ENCODE results near the gene CSTF1. TPM values are rescaled to one million over a fixed set of nuclear protein-coding genes. Genes with fewer than 3 reads are reported as not detected.

Gene CSTF1
- total and polyA plus RNA-seq, 2 of the 8 experiments (the other 6 are each of a cell fraction or from before 2014, with no cell fraction given): 59.4 to 83.5 TPM

- FAIRE-seq (no peak), DNase-seq (ENCODE audit: low read depth in 1 of 2, low spot score in 2 of 2) (no peak)
- Histone ChIP-seq H2BK20ac (ENCODE audit: low read length) (no peak overlapping the region), H3K23me2 (ENCODE audit: low read depth, low read length) (no peaks in the 10 kb centered on the region), H3K14ac (ENCODE audit: insufficient read length) (no peak overlapping the region), H3K56ac (replicated peaks; ENCODE audit: insufficient read length, low read depth, low read length) (no peak overlapping the region), H3K4me2 (ENCODE audit: insufficient read depth in 1 of 2, low read depth in 2 of 2, low read length in 2 of 2) (no peak overlapping the region), H3K79me2 (ENCODE audit: control insufficient read depth in 1 of 2, insufficient read depth in 2 of 2, low read length in 2 of 2) (no peaks in the 10 kb centered on the region), H3K4ac (replicated peaks; ENCODE audit: insufficient read length, low read depth, low read length) (no peak overlapping the region), H3K27me3 (replicated peaks in 1 of 4; ENCODE audit: control insufficient read depth in 3 of 4, extremely low read depth in 1 of 4, insufficient read depth in 3 of 4, low read length in 3 of 4) (peaks cover 0 to 1% (median 0%) of the 10 kb centered on the region in 4 experiments; a peak in 2 of 7 replicates), H3K4me1 (replicated peaks in 1 of 4; ENCODE audit: control insufficient read depth in 3 of 4, insufficient read depth in 4 of 4, low read length in 3 of 4) (no peaks in the 10 kb centered on the region), H3K9ac (replicated peaks in 1 of 4; ENCODE audit: extremely low read depth in 1 of 4, low read depth in 3 of 4, low read length in 3 of 4) (no peak overlapping the region), H4K8ac (ENCODE audit: extremely low read depth, insufficient read depth, low read length) (no peak overlapping the region), H3K4me3 (ENCODE audit: extremely low read depth in 1 of 4, insufficient read depth in 2 of 4, low read depth in 3 of 4, low read length in 4 of 4) (no peak overlapping the region), H3K79me1 (ENCODE audit: low read depth, low read length) (no peaks in the 10 kb centered on the region), H2AK5ac (ENCODE audit: low read depth, low read length) (no peak overlapping the region), H3K23ac (ENCODE audit: insufficient read length) (no peak overlapping the region), H2BK120ac (replicated peaks; ENCODE audit: low read depth, low read length) (no peak overlapping the region), H2BK15ac (ENCODE audit: low read length) (no peak overlapping the region), H2BK12ac (ENCODE audit: low read depth, low read length) (no peak overlapping the region), H3K18ac (ENCODE audit: extremely low read depth, low read length) (no peak overlapping the region), H3K27ac (ENCODE audit: low read depth, low read length) (no peak overlapping the region), H3K9me3 (ENCODE audit: insufficient read depth in 2 of 2, low read depth in 1 of 2, low read length in 1 of 2) (no peaks in the 10 kb centered on the region), H3K36me3 (ENCODE audit: control insufficient read depth in 2 of 4, insufficient read depth in 4 of 4, low read length in 3 of 4) (no peaks in the 10 kb centered on the region), H2BK5ac (ENCODE audit: low read depth, low read length) (no peak overlapping the region), H4K91ac (replicated peaks; ENCODE audit: insufficient read length, low read length) (no peak overlapping the region), H2AFZ (ENCODE audit: low read length) (no peak overlapping the region), H4K5ac (ENCODE audit: insufficient read length, low read depth, low read length) (no peak overlapping the region), H4K20me1 (replicated peaks in 1 of 2; ENCODE audit: control insufficient read depth in 1 of 2, insufficient read depth in 2 of 2, low read length in 2 of 2) (peaks cover 0 to 1% of the 10 kb centered on the region in 2 experiments)
- TF ChIP-seq EP300 (IDR thresholded peaks at IDR 0.05; ENCODE audit: borderline replicate concordance in 1 of 2, low read depth in 2 of 2, low read length in 2 of 2): no peak
- no peak for TF ChIP-seq ASH2L (IDR thresholded peaks at IDR 0.05; ENCODE audit: low read length)
- no peak for TF ChIP-seq KDM1A (IDR thresholded peaks at IDR 0.05; ENCODE audit: borderline replicate concordance, low read length)
- TF ChIP-seq CREB1 (IDR thresholded peaks at IDR 0.05): no peak
- no peak for TF ChIP-seq SP1 (IDR thresholded peaks at IDR 0.05; ENCODE audit: low read depth, low read length)
- no peak for TF ChIP-seq USF2 (IDR thresholded peaks at IDR 0.05; ENCODE audit: low read length)
- no peak for TF ChIP-seq NANOG (IDR thresholded peaks at IDR 0.05; ENCODE audit: insufficient read depth, low read depth, low read length, poor library complexity, severe bottlenecking)
- no peak for TF ChIP-seq HDAC6 (IDR thresholded peaks at IDR 0.05; ENCODE audit: low read depth, low read length)
- 89% methylated on average over 7 of the region's 8 CpGs; no CpG with 5 or more reads in 1 of the 2 experiments for WGBS, 2 experiments (ENCODE audit: extremely low coverage in 1 of 2, insufficient coverage in 1 of 2, insufficient read length in 1 of 2, insufficient replicate concordance in 2 of 2, low coverage in 1 of 2, low lambda C conversion rate in 2 of 2, missing lambda C conversion rate in 1 of 2)
- CTCF ChIA-PET (ENCODE audit: partially characterized antibody): interaction anchor here (0.6 to 2.0 kb wide), 4 partner anchors 75 to 171 kb away, joined by 3 to 6 read pairs (median 4); no protein-coding TSS in a partner anchor
- POLR2A ChIA-PET (ENCODE audit: partially characterized antibody): interaction anchor here (0.6 kb wide), 1 partner anchor 29 kb away, joined by 4 read pairs; no protein-coding TSS in a partner anchor
These were observed 36.4 kb downstream of the CSTF1 start for GRCh38 chr20:56428881-56429280.
